Mesendoderm (in vitro differentiated cells): ENCODE results near the gene CC2D1A.
A peak's percentile ranks its signal among the peaks of the same experiment; 100 is the strongest.

Source experiments
- DNase-seq: peaks from one replicate; pipeline ENCODE4 v3.0.0; 2013
- H2AK5ac ChIP-seq: 2 replicates; pipeline ENCODE4 v1.6.1; 2013; ENCODE audit warnings: low read length, inconsistent platforms
- H2BK120ac ChIP-seq: 2 replicates; pipeline ENCODE4 v1.6.1; 2013; ENCODE audit warnings: low read depth, mild to moderate bottlenecking, low read length, moderate library complexity, mixed read lengths
- H2BK15ac ChIP-seq: replicated peaks from 2 replicates; pipeline ENCODE4 v1.6.1; 2013; ENCODE audit warnings: low read depth, mild to moderate bottlenecking, moderate library complexity
- H2BK5ac ChIP-seq: 2 replicates; pipeline ENCODE4 v1.6.1; 2013; ENCODE audit warnings: low read length, inconsistent platforms
- H3K18ac ChIP-seq: 2 replicates; pipeline ENCODE4 v1.6.1; 2013; ENCODE audit warnings: mild to moderate bottlenecking, low read length, mixed read lengths
- H3K23ac ChIP-seq: one replicate; pipeline ENCODE4 v1.6.1; 2013; ENCODE audit warnings: low read length
- H3K27ac ChIP-seq: 2 replicates; pipeline ENCODE4 v1.5.1; 2013; ENCODE audit warnings: low read depth, mild to moderate bottlenecking, inconsistent platforms, low read length, moderate library complexity
- H3K27me3 ChIP-seq: 2 replicates; pipeline ENCODE4 v1.6.1; 2013; ENCODE audit warnings: low read length, control low read depth, mild to moderate bottlenecking, inconsistent platforms; ENCODE audit not compliant: insufficient read depth, poor library complexity
- H3K36me3 ChIP-seq: 2 replicates; pipeline ENCODE4 v1.6.1; 2013; ENCODE audit warnings: low read length, inconsistent platforms; ENCODE audit not compliant: control insufficient read depth, insufficient read depth
- H3K4ac ChIP-seq: one replicate; pipeline ENCODE4 v1.6.1; 2013; ENCODE audit warnings: low read depth, mild to moderate bottlenecking, low read length, moderate library complexity
- H3K4me1 ChIP-seq: 2 replicates; pipeline ENCODE4 v1.6.1; 2013; ENCODE audit warnings: low read depth, low read length, inconsistent platforms; ENCODE audit not compliant: control insufficient read depth
- H3K4me2 ChIP-seq: 2 replicates; pipeline ENCODE4 v1.6.1; 2013; ENCODE audit warnings: low read length
- H3K4me3 ChIP-seq: 2 replicates; pipeline ENCODE4 v1.5.1; 2013; ENCODE audit warnings: mild to moderate bottlenecking, low read length
- H3K56ac ChIP-seq: one replicate; pipeline ENCODE4 v1.6.1; 2013; ENCODE audit warnings: low read length
- H3K79me1 ChIP-seq: 2 replicates; pipeline ENCODE4 v1.6.1; 2013; ENCODE audit warnings: low read length, inconsistent platforms
- H3K79me2 ChIP-seq: 2 replicates; pipeline ENCODE4 v1.6.1; 2013; ENCODE audit warnings: mild to moderate bottlenecking, low read length; ENCODE audit not compliant: control insufficient read depth, insufficient read depth
- H3K9ac ChIP-seq: 2 replicates; pipeline ENCODE4 v1.6.1; 2013; ENCODE audit warnings: low read length, inconsistent platforms
- H4K5ac ChIP-seq: one replicate; pipeline ENCODE4 v1.6.1; 2013; ENCODE audit warnings: low read length
- H4K8ac ChIP-seq: one replicate; pipeline ENCODE4 v1.6.1; 2013; ENCODE audit warnings: low read depth, mild to moderate bottlenecking, control low read depth, low read length, moderate library complexity
- WGBS: extraction: QIAGEN DNeasy Blood & Tissue Kit; methylation state at CpG from one replicate; pipeline ENCODE4 v1.1.7; 2013; ENCODE audit warnings: low lambda C conversion rate, missing lambda C conversion rate; ENCODE audit not compliant: insufficient coverage; ENCODE audit errors: extremely low coverage; 5-methylcytosine and 5-hydroxymethylcytosine counted together

CC2D1A gene

DNA sequence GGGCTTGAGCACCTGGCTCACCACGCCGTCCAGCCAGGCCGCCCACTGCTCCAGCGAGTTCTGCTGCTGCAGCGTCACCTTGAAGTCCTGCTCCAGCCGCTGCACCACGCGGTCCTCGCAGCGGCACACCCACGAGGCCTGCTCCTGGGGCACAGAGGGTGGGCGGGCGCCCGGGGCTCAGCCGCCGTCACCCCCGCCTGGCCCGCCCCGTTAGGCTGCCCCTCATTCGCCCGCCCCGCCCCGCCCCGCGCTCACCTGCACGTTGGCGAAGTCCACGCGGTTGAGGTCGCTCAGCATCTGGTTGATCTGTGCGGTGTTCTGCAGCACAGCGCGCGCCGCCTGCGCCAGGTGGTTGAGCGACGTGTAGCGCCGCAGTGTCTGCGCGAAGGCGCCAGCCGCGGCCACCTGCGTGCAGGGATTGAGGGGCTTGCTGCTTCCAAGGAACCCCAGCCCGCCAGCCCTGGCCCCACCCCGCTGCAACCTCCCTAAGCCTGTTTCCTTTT lies 57.7 kb downstream of the CC2D1A start:
- peaks cover 5% of the 10 kb centered on the region for H3K36me3 ChIP-seq

DNA sequence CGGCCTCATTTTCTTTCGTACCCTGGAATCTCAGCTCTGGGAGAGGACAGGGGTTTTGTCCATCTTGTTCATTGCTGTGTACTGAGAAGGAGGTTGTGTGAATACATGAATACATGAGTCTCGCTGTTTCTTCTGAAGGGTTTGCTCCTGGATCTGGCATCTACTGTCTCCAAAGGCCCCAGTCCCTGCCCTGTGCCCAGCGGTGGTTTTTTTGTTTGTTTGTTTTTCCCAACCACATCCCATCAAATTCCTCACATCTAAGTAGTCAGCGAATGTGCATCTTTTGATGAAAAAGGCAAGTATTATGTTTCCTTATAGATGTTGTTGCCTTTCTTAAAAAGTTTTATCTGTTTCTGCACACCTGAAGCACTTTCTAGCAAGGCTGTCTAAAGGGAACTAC lies 58.8 kb downstream of the CC2D1A start:
- Histone ChIP-seq H2BK5ac (no peak overlapping the region), H3K56ac (no peak overlapping the region), H4K5ac (no peak overlapping the region), H3K4ac (no peak overlapping the region), H3K79me2 (no peaks in the 10 kb centered on the region), H3K4me3 (no peak overlapping the region), H2BK15ac (no peak overlapping the region), H3K36me3 (peaks cover 5% of the 10 kb centered on the region), H3K79me1 (no peaks in the 10 kb centered on the region), H3K4me1 (no peaks in the 10 kb centered on the region), H3K23ac (no peak overlapping the region), H4K8ac (no peak overlapping the region), H2BK120ac (no peak overlapping the region), H3K27ac (no peak overlapping the region), H3K9ac (no peak overlapping the region), H3K18ac (no peak overlapping the region), H2AK5ac (no peak overlapping the region), H3K4me2 (no peak overlapping the region), H3K27me3 (no peaks in the 10 kb centered on the region)
- WGBS = no CpG with 5 or more reads among the region's 5 CpGs
- DNase-seq = no peak

More for the DNA sequence above, 57.7 kb downstream of the CC2D1A start:
- no peaks in the 10 kb centered on the region for H3K79me2 ChIP-seq
- no peak overlapping the region for H3K9ac ChIP-seq
- H3K18ac ChIP-seq = no peak overlapping the region
- no peaks in the 10 kb centered on the region for H3K79me1 ChIP-seq
- H3K27ac ChIP-seq = no peak overlapping the region
- no peak for DNase-seq
- H3K4me1 ChIP-seq = no peaks in the 10 kb centered on the region
- H3K4ac ChIP-seq = no peak overlapping the region
- no CpG with 5 or more reads among the region's 48 CpGs for WGBS
- H3K27me3 ChIP-seq = no peaks in the 10 kb centered on the region
- no peak overlapping the region for H4K5ac ChIP-seq
- no peak overlapping the region for H2BK120ac ChIP-seq
- H3K4me3 ChIP-seq = no peak overlapping the region
- H2AK5ac ChIP-seq = no peak overlapping the region
- H3K4me2 ChIP-seq = no peak overlapping the region
- no peak overlapping the region for H4K8ac ChIP-seq
- H2BK5ac ChIP-seq = no peak overlapping the region
- no peak overlapping the region for H3K23ac ChIP-seq
- peak overlapping the region; percentile 56 for H3K56ac ChIP-seq
- H2BK15ac ChIP-seq = no peak overlapping the region

DNA sequence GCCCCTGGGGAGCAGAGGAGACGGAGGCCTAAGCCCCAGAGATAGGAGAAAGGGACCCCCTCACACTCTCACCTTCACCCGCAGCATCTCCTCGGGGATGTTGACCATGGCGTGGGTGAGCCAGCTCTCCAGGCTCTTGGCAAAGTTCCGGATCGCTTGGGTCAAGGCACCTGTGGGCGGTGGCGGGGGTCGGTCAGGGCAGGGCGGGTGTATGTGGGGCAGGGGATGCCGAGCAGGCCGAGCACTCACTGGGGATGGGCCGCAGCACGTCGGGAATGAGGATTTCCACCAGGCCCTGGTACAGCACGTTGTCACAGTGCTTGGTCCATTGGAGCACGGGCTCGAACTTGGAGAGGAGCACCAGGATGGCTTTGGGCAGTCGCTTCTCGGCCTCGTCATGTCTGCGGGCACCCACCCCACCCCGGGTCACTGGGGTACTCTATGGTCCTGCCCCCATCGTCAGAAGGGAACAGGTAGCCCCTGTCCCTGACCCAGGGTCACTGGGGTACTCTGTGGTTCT lies 59.4 kb downstream of the CC2D1A start:
- Histone ChIP-seq H3K27ac (no peak overlapping the region), H3K9ac (no peak overlapping the region), H3K4ac (no peak overlapping the region), H3K4me2 (no peak overlapping the region), H4K8ac (no peak overlapping the region), H3K36me3 (peaks cover 6% of the 10 kb centered on the region), H3K79me1 (no peaks in the 10 kb centered on the region), H2BK15ac (no peak overlapping the region), H3K18ac (no peak overlapping the region), H3K56ac (no peak overlapping the region), H3K23ac (no peak overlapping the region), H2BK5ac (no peak overlapping the region), H2BK120ac (no peak overlapping the region), H2AK5ac (no peak overlapping the region), H3K79me2 (no peaks in the 10 kb centered on the region), H3K4me3 (no peak overlapping the region), H4K5ac (no peak overlapping the region), H3K27me3 (no peaks in the 10 kb centered on the region), H3K4me1 (no peaks in the 10 kb centered on the region)
- WGBS = no CpG with 5 or more reads among the region's 24 CpGs
- no peak for DNase-seq

DNA sequence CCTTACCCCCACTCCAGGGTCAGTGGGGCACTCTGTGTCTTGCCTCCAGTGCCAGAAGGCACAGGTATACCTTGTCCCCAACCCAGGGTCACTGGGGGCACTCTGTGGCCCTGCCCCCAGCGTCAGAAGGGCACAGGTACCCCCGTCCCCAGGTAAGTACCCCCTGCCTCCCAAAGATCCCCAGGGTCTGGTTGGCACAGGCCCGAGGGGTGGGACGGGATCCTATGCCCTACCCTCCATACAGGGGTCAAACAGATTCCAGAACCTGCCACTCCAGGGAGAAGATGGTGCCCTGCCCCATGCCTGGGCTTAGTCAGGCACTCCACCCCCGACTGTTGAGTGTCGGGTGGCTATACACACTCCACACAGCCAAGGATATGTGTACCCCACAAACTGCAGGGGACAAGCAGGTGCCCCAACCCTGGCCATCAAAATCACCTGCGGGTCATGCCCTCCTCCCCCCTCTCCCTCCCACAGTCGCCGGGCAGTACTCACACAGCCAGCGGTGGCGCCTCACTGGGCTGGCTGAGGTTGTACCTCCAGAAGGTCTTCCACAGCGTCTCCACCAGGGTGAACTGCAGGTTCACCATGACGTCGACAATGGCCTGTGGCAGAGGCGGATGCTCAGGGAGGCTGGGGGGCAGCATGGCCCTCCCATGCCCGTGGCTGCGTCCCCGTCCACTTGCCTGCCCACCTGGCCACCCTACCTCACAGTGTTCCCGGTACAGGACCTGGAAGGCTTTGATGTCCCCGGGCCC lies 60.1 kb downstream of the CC2D1A start:
- H3K18ac ChIP-seq = no peak overlapping the region
- no peak overlapping the region for H3K9ac ChIP-seq
- no peak overlapping the region for H3K27ac ChIP-seq
- H3K4me3 ChIP-seq = no peak overlapping the region
- H2BK15ac ChIP-seq = no peak overlapping the region
- no peak overlapping the region for H4K5ac ChIP-seq
- no peak overlapping the region for H3K4me2 ChIP-seq
- no peaks in the 10 kb centered on the region for H3K79me2 ChIP-seq
- no peak overlapping the region for H3K4ac ChIP-seq
- H3K27me3 ChIP-seq = no peaks in the 10 kb centered on the region
- H3K4me1 ChIP-seq = no peaks in the 10 kb centered on the region
- no peak overlapping the region for H2AK5ac ChIP-seq
- peaks cover 6% of the 10 kb centered on the region for H3K36me3 ChIP-seq
- DNase-seq = peak; percentile 25
- no peak overlapping the region for H2BK5ac ChIP-seq
- H3K56ac ChIP-seq = no peak overlapping the region
- WGBS = no CpG with 5 or more reads among the region's 20 CpGs
- H4K8ac ChIP-seq = no peak overlapping the region
- H3K79me1 ChIP-seq = no peaks in the 10 kb centered on the region
- no peak overlapping the region for H3K23ac ChIP-seq
- no peak overlapping the region for H2BK120ac ChIP-seq

DNA sequence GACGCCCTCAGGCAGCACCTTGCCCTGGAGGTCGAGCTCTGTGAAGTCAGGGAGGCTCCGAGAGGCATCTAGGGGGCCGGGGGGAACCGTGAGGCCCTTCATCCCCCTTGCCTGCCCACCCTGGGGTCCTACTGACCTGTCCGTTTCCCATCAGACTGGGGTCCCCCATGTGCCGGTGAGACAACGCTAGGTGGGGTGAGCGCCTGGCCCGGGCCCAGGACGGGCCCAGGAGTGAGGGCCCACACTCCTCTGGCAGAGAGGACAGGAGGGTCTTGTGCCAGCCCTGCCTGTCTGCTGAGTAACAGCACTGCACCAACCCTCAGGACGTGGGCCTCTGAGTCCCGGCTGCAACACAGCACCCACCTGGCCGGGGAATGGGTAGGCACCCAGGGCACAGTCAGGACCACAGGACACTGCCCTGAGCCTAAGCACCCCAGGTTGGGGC lies 60.7 kb downstream of the CC2D1A start:
- no CpG with 5 or more reads among the region's 14 CpGs for WGBS
- Histone ChIP-seq H3K56ac (no peak overlapping the region), H2BK15ac (no peak overlapping the region), H2BK5ac (no peak overlapping the region), H3K18ac (no peak overlapping the region), H3K23ac (no peak overlapping the region), H3K36me3 (peaks cover 6% of the 10 kb centered on the region), H3K4ac (no peak overlapping the region), H2BK120ac (no peak overlapping the region), H3K27me3 (no peaks in the 10 kb centered on the region), H2AK5ac (no peak overlapping the region), H4K8ac (no peak overlapping the region), H3K79me2 (no peaks in the 10 kb centered on the region), H3K4me2 (no peak overlapping the region), H3K79me1 (no peaks in the 10 kb centered on the region), H3K4me1 (no peaks in the 10 kb centered on the region), H4K5ac (no peak overlapping the region), H3K27ac (no peak overlapping the region), H3K4me3 (no peak overlapping the region), H3K9ac (no peak overlapping the region)
- no peak for DNase-seq
